A673 (cell line): ENCODE data around the gene MID1. TPM values are rescaled to one million over a fixed set of nuclear protein-coding genes. Genes with fewer than 3 reads are reported as not detected.

Experiments used
- BruUV-seq: library from RNA; stranded (reverse); fragments of 400-500 nt; replicated peaks from 2 replicates; lab custom pipeline; 2021; lab: Mats Ljungman, UMichigan
- CTCF ChIA-PET: fragments of 300-600 bp; sonication (Branson Sonifier 250); formaldehyde crosslinking; loops from one replicate; lab custom pipeline; 2022; ENCODE audit warnings: antibody characterized with exemption; lab: Charles Lee
- POLR2A ChIA-PET: fragments of 300-600 bp; sonication (Branson Sonifier 250); formaldehyde crosslinking; loops from one replicate; lab custom pipeline; 2022; ENCODE audit warnings: antibody characterized with exemption; ENCODE audit not compliant: low non-redundant PET; lab: Charles Lee
- DNase-seq: peaks from one replicate; pipeline ENCODE4 v3.0.0-alpha.2; 2015; ENCODE audit warnings: low spot score
- H3K27ac ChIP-seq: fragments of 200-600 bp; sonication (generic); 2 replicates; pipeline ENCODE4 v1.5.1; 2016; ENCODE audit warnings: mixed run types, low read depth, mild to moderate bottlenecking, mixed read lengths, antibody characterized with exemption, low read length; ENCODE audit not compliant: poor library complexity, severe bottlenecking
- H3K27me3 ChIP-seq: fragments of 200-600 bp; sonication (generic); replicated peaks from 2 replicates; pipeline ENCODE4 v1.6.1; 2017; ENCODE audit warnings: mixed run types, low read depth, mild to moderate bottlenecking, mixed read lengths, antibody characterized with exemption, low read length; ENCODE audit not compliant: insufficient read depth, poor library complexity
- H3K36me3 ChIP-seq: fragments of 200-600 bp; sonication (generic); 2 replicates; pipeline ENCODE4 v1.6.1; 2016; ENCODE audit warnings: mixed run types, mild to moderate bottlenecking, mixed read lengths, antibody characterized with exemption, low read length; ENCODE audit not compliant: insufficient read depth, poor library complexity, severe bottlenecking
- H3K4me1 ChIP-seq: fragments of 200-600 bp; sonication (generic); 2 replicates; pipeline ENCODE4 v1.6.1; 2017; ENCODE audit warnings: mixed run types, mild to moderate bottlenecking, mixed read lengths, antibody characterized with exemption, low read length; ENCODE audit not compliant: insufficient read depth, poor library complexity, severe bottlenecking
- H3K4me3 ChIP-seq: fragments of 200-600 bp; sonication (generic); 2 replicates; pipeline ENCODE4 v1.5.1; 2016; ENCODE audit warnings: low read depth, mixed run types, mild to moderate bottlenecking, mixed read lengths, low read length; ENCODE audit not compliant: poor library complexity, severe bottlenecking
- H3K9me3 ChIP-seq: fragments of 200-600 bp; sonication (generic); 2 replicates; pipeline ENCODE4 v1.6.1; 2016; ENCODE audit warnings: mixed run types, low read depth, mild to moderate bottlenecking, mixed read lengths, antibody characterized with exemption, low read length; ENCODE audit not compliant: poor library complexity, severe bottlenecking
- CTCF ChIP-seq: fragments of 300-800, 200-600 bp; sonication (generic); conservative IDR thresholded peaks from 2 replicates; pipeline ENCODE4 v1.5.1; 2017; ENCODE audit warnings: low read depth, mild to moderate bottlenecking, antibody characterized with exemption, low read length, moderate library complexity, mixed read lengths
- EZH2 ChIP-seq: fragments of 200-600 bp; sonication (generic); IDR thresholded peaks from 2 replicates; pipeline ENCODE4 v1.6.1; 2017; ENCODE audit warnings: borderline replicate concordance, low read depth, mild to moderate bottlenecking, mixed read lengths, antibody characterized with exemption, low read length; ENCODE audit not compliant: poor library complexity, severe bottlenecking
- intact Hi-C: fragments of 100-400 bp; cut with micrococcal nuclease; formaldehyde crosslinking; loops from one replicate; pipeline ENCODE4 v1.10.0; 2022; ENCODE audit not compliant: unreplicated experiment
- total RNA-seq: library from RNA; stranded (reverse); gene quantifications from 2 replicates; pipeline ENCODE4 v1.2.3, GENCODE V29; 2021

The MID1 gene
- total RNA-seq, 1 experiment from 2014 or later, result 7.0 TPM

GRCh38 chrX:10542586-10542985, 77.8 kb downstream of the MID1 start:
- POLR2A ChIA-PET, result no interaction called here
- TF ChIP-seq CTCF, result no peak
- TF ChIP-seq EZH2, result no peak
- Histone ChIP-seq H3K36me3 (no peaks in the 10 kb centered on the region), H3K4me1 (no peaks in the 10 kb centered on the region), H3K9me3 (no peaks in the 10 kb centered on the region), H3K27ac (no peak overlapping the region), H3K27me3 (no peaks in the 10 kb centered on the region), H3K4me3 (no peak overlapping the region)
- no TSS peak for BruUV-seq
- intact Hi-C loops, result no loop called here
- CTCF ChIA-PET, result no interaction called here
- DNase-seq, result no peak

GRCh38 chrX:10538831-10539230, 81.6 kb downstream of the MID1 start:
- ChIA-PET CTCF (no interaction called here), POLR2A (no interaction called here)
- Histone ChIP-seq H3K36me3 (no peaks in the 10 kb centered on the region), H3K9me3 (no peaks in the 10 kb centered on the region), H3K4me1 (no peaks in the 10 kb centered on the region), H3K27me3 (no peaks in the 10 kb centered on the region), H3K27ac (no peak overlapping the region), H3K4me3 (no peak overlapping the region)
- DNase-seq, result no peak
- TF ChIP-seq EZH2, result no peak
- TF ChIP-seq CTCF, result no peak
- BruUV-seq, result no TSS peak
- intact Hi-C loops, result no loop called here

- Histone ChIP-seq H3K4me1 (no peaks in the 10 kb centered on the region), H3K9me3 (no peaks in the 10 kb centered on the region), H3K27me3 (no peaks in the 10 kb centered on the region), H3K4me3 (no peak overlapping the region), H3K36me3 (no peaks in the 10 kb centered on the region), H3K27ac (no peak overlapping the region)
- DNase-seq, result no peak
- CTCF ChIA-PET, result no interaction called here
- POLR2A ChIA-PET, result no interaction called here
- BruUV-seq, result no TSS peak
- intact Hi-C loops, result no loop called here
- TF ChIP-seq EZH2, result no peak
- no peak for TF ChIP-seq CTCF
These were observed 83.1 kb downstream of the MID1 start for GRCh38 chrX:10537308-10537707.
